Measurements from ENCODE around the gene SLC17A7. TPM values are rescaled to one million over a fixed set of nuclear protein-coding genes. Genes with fewer than 3 reads are reported as not detected.

The SLC17A7 gene
- total RNA-seq, 1 donor from 2014 or later, result not detected

- no peak for TF ChIP-seq CTCF (IDR thresholded peaks at IDR 0.05; ENCODE audit: insufficient read depth, low read length, severe bottlenecking)
- DNase-seq (ENCODE audit: low read depth) (no peak), FAIRE-seq (no peak)
- peaks cover 43% of the 10 kb centered on the region for H3K27me3 ChIP-seq (ENCODE audit: control insufficient read depth, insufficient read depth, low read length)
- no peak overlapping the region for H3K4me3 ChIP-seq (ENCODE audit: low read depth, low read length)
- no peaks in the 10 kb centered on the region for H3K36me3 ChIP-seq (ENCODE audit: control insufficient read depth, insufficient read depth, low read length)
These were observed 12.5 kb downstream of the SLC17A7 start for GRCh38 chr19:49428547-49429451.

- no peak for TF ChIP-seq CTCF (IDR thresholded peaks at IDR 0.05; ENCODE audit: insufficient read depth, low read length, severe bottlenecking)
- H3K27me3 ChIP-seq (ENCODE audit: control insufficient read depth, insufficient read depth, low read length), result peaks cover 39% of the 10 kb centered on the region
- no peaks in the 10 kb centered on the region for H3K36me3 ChIP-seq (ENCODE audit: control insufficient read depth, insufficient read depth, low read length)
- H3K4me3 ChIP-seq (ENCODE audit: low read depth, low read length), result peak overlapping the region; percentile 9
- no peak for DNase-seq (ENCODE audit: low read depth)
- no peak for FAIRE-seq
These were observed 13.3 kb downstream of the SLC17A7 start for GRCh38 chr19:49427855-49428546.

- Histone ChIP-seq H3K27me3 (ENCODE audit: control insufficient read depth, insufficient read depth, low read length) (peaks cover 38% of the 10 kb centered on the region), H3K4me3 (ENCODE audit: low read depth, low read length) (no peak overlapping the region), H3K36me3 (ENCODE audit: control insufficient read depth, insufficient read depth, low read length) (no peaks in the 10 kb centered on the region)
- DNase-seq (ENCODE audit: low read depth), result no peak
- no peak for FAIRE-seq
- no peak for TF ChIP-seq CTCF (IDR thresholded peaks at IDR 0.05; ENCODE audit: insufficient read depth, low read length, severe bottlenecking)
These were observed 14.0 kb downstream of the SLC17A7 start for GRCh38 chr19:49427339-49427738.

- no peak for TF ChIP-seq CTCF (IDR thresholded peaks at IDR 0.05; ENCODE audit: insufficient read depth, low read length, severe bottlenecking)
- DNase-seq (ENCODE audit: low read depth), result no peak
- Histone ChIP-seq H3K4me3 (ENCODE audit: low read depth, low read length) (no peak overlapping the region), H3K36me3 (ENCODE audit: control insufficient read depth, insufficient read depth, low read length) (no peaks in the 10 kb centered on the region), H3K27me3 (ENCODE audit: control insufficient read depth, insufficient read depth, low read length) (peaks cover 38% of the 10 kb centered on the region)
- FAIRE-seq, result no peak
These were observed 15.3 kb downstream of the SLC17A7 start for GRCh38 chr19:49425922-49426592.

- Histone ChIP-seq H3K4me3 (ENCODE audit: low read depth, low read length) (no peak within 1 kb of the TSS), H3K27me3 (ENCODE audit: control insufficient read depth, insufficient read depth, low read length) (peaks cover 43% of the 10 kb centered on the region), H3K36me3 (ENCODE audit: control insufficient read depth, insufficient read depth, low read length) (no peaks in the 10 kb centered on the region)
- FAIRE-seq, result no peak
- no peak for DNase-seq (ENCODE audit: low read depth)
- TF ChIP-seq CTCF (IDR thresholded peaks at IDR 0.05; ENCODE audit: insufficient read depth, low read length, severe bottlenecking), result no peak
These were observed 16.1 kb downstream of the SLC17A7 start, which contains the start of gene GFY for GRCh38 chr19:49425178-49425577. Gene GFY (plus strand): TSS chr19:49425388. CDS start chr19:49426431, 1,043 bp downstream.
